GM12891 (cell line): ENCODE results near the gene ANKRD27.

Experiments
- DNase-seq: peaks from one replicate; pipeline ENCODE4 v3.0.0; 2011; ENCODE audit warnings: low spot score; ENCODE audit not compliant: insufficient read length
- FAIRE-seq: peaks from 2 replicates; lab custom pipeline; 2011; peaks lifted over from hg19 to GRCh38; lab: Jason Lieb, UNC
- PAX5 ChIP-seq: IDR thresholded peaks from 2 replicates; pipeline ENCODE4 v1.6.1; 2011; ENCODE audit warnings: low read length, moderate library complexity, mild to moderate bottlenecking; ENCODE audit not compliant: insufficient read depth, severe bottlenecking
- POLR2A ChIP-seq: IDR thresholded peaks from 2 replicates; pipeline ENCODE4 v1.6.1; 2011; ENCODE audit warnings: low read depth, low read length, control low read depth
- POLR2AphosphoS5 ChIP-seq: IDR thresholded peaks from 2 replicates; pipeline ENCODE4 v1.6.1; 2011; ENCODE audit warnings: low read depth, low read length, control low read depth
- POU2F2 ChIP-seq: IDR thresholded peaks from 2 replicates; pipeline ENCODE4 v1.6.1; 2011; ENCODE audit warnings: low read depth, mild to moderate bottlenecking, control low read depth, low read length, moderate library complexity
- SPI1 ChIP-seq: IDR thresholded peaks from 2 replicates; pipeline ENCODE4 v1.6.1; 2011; ENCODE audit warnings: low read depth, low read length, control low read depth
- TAF1 ChIP-seq: IDR thresholded peaks from 2 replicates; pipeline ENCODE4 v1.6.1; 2011; ENCODE audit warnings: low read depth, low read length, control low read depth

Gene ANKRD27

GRCh38 chr19:32691291-32691951 lies 16.4 kb upstream of the ANKRD27 start, which contains the start of gene NUDT19:
Gene NUDT19, plus strand, starts transcription at chr19:32691821. Its CDS starts 140 bp downstream, at chr19:32691961.
- TF ChIP-seq SPI1 (no peak), TAF1 (peak; percentile 71; the same call in 1 of the 2 replicates), POLR2AphosphoS5 (peak; percentile 84), POLR2A (peak; percentile 66)
- FAIRE-seq: peak; percentile 65
- peak; percentile 79 for DNase-seq

GRCh38 chr19:32688311-32688710 lies 13.3 kb upstream of the ANKRD27 start:
- no peak for TF ChIP-seq POLR2AphosphoS5
- TF ChIP-seq TAF1: no peak
- 0 out of 2 replicates have a peak, but pooled peaks have one; percentile 4 for TF ChIP-seq SPI1
- FAIRE-seq (no peak), DNase-seq (no peak)

- TF ChIP-seq POLR2AphosphoS5: no peak
- TF ChIP-seq PAX5: no peak
- TF ChIP-seq POU2F2: no peak
- TF ChIP-seq SPI1: no peak
- no peak for TF ChIP-seq POLR2A
- TF ChIP-seq TAF1: no peak
- FAIRE-seq: no peak
- DNase-seq: no peak
Measured at GRCh38 chr19:32687681-32688080, 12.7 kb upstream of the ANKRD27 start.

- DNase-seq: no peak
- FAIRE-seq: no peak
- TF ChIP-seq SPI1 (no peak), TAF1 (no peak), POLR2AphosphoS5 (no peak), POU2F2 (no peak), PAX5 (no peak), POLR2A (no peak)
Measured at GRCh38 chr19:32686847-32687475, 12.0 kb upstream of the ANKRD27 start.

- no peak for TF ChIP-seq TAF1
- no peak for TF ChIP-seq SPI1
- no peak for TF ChIP-seq PAX5
- TF ChIP-seq POLR2AphosphoS5: no peak
- no peak for TF ChIP-seq POU2F2
- TF ChIP-seq POLR2A: no peak
- FAIRE-seq: no peak
- DNase-seq: no peak
Measured at GRCh38 chr19:32682317-32682716, 7.3 kb upstream of the ANKRD27 start.

- TF ChIP-seq POLR2AphosphoS5 (no peak), PAX5 (no peak), TAF1 (no peak)
- FAIRE-seq (no peak), DNase-seq (no peak)
Measured at GRCh38 chr19:32680986-32681385, 6.0 kb upstream of the ANKRD27 start.

- DNase-seq (no peak), FAIRE-seq (no peak)
- TF ChIP-seq POLR2A (no peak), TAF1 (no peak), POU2F2 (no peak), POLR2AphosphoS5 (no peak), SPI1 (no peak), PAX5 (no peak)
Measured at GRCh38 chr19:32677657-32678056, 2.7 kb upstream of the ANKRD27 start.

GRCh38 chr19:32676895-32677359 lies 1.9 kb upstream of the ANKRD27 start:
- FAIRE-seq (no peak), DNase-seq (no peak)
- TF ChIP-seq TAF1: no peak
- no peak for TF ChIP-seq POLR2AphosphoS5
- no peak for TF ChIP-seq PAX5
- TF ChIP-seq POLR2A: no peak
- TF ChIP-seq POU2F2: no peak
- TF ChIP-seq SPI1: no peak

- FAIRE-seq (no peak), DNase-seq (no peak)
- no peak for TF ChIP-seq PAX5
- no peak for TF ChIP-seq TAF1
- no peak for TF ChIP-seq SPI1
- no peak for TF ChIP-seq POU2F2
- no peak for TF ChIP-seq POLR2A
- TF ChIP-seq POLR2AphosphoS5: no peak
Measured at GRCh38 chr19:32676186-32676894, 1.4 kb upstream of the ANKRD27 start.
